GM10248 (cell line): ENCODE measurements around the gene MYOD1.

Experiments used
- CTCF ChIA-PET: fragments of 300-600 bp; sonication (Branson Sonifier 250); formaldehyde crosslinking; extraction: SDS; loops from one replicate; lab custom pipeline; 2021; ENCODE audit warnings: antibody characterized with exemption; lab: Yijun Ruan, JAX
- POLR2A ChIA-PET: fragments of 350-650 bp; sonication (Branson Sonifier 250); formaldehyde crosslinking; extraction: SDS; loops from one replicate; lab custom pipeline; 2020; ENCODE audit warnings: antibody characterized with exemption; lab: Yijun Ruan, JAX
- DNase-seq: peaks from one replicate; pipeline ENCODE4 v3.0.0; 2012; ENCODE audit errors: extremely low spot score
- CTCF ChIP-seq: IDR thresholded peaks from 2 replicates; pipeline ENCODE4 v1.5.1; 2012; ENCODE audit warnings: mild to moderate bottlenecking, low read depth; ENCODE audit errors: extremely low read depth, missing control alignments, control extremely low read depth

The MYOD1 gene

GRCh38 chr11:17700991-17701390 is 18.4 kb upstream of the MYOD1 start:
- ChIA-PET POLR2A (no interaction called here), CTCF (no interaction called here)
- DNase-seq: no peak
- TF ChIP-seq CTCF: no peak

GRCh38 chr11:17702876-17703275 is 16.5 kb upstream of the MYOD1 start:
- DNase-seq: no peak
- ChIA-PET CTCF (interaction anchor here (1.0 to 3.6 kb wide), 3 partner anchors 10 to 31 kb away, joined by 3 to 15 read pairs (median 5); no protein-coding TSS in a partner anchor), POLR2A (no interaction called here)
- no peak for TF ChIP-seq CTCF

GRCh38 chr11:17703951-17704350 is 15.4 kb upstream of the MYOD1 start:
- ChIA-PET CTCF (interaction anchor here (3.6 kb wide), 1 partner anchor 28 kb away, joined by 15 read pairs; no protein-coding TSS in a partner anchor), POLR2A (no interaction called here)
- TF ChIP-seq CTCF: no peak
- no peak for DNase-seq

- ChIA-PET POLR2A (no interaction called here), CTCF (interaction anchor here (1.0 to 2.1 kb wide), 2 partner anchors 20 to 23 kb away, joined by 3 to 8 read pairs; no protein-coding TSS in a partner anchor)
- DNase-seq: no peak
- TF ChIP-seq CTCF: no peak
Measured at GRCh38 chr11:17707830-17708229, 11.5 kb upstream of the MYOD1 start.

- no peak for DNase-seq
- ChIA-PET POLR2A (no interaction called here), CTCF (interaction anchor here (1.0 to 2.1 kb wide), 2 partner anchors 19 to 113 kb away, joined by 3 to 7 read pairs; no protein-coding TSS in a partner anchor)
- no peak for TF ChIP-seq CTCF
Measured at GRCh38 chr11:17711836-17712235, 7.5 kb upstream of the MYOD1 start.

- TF ChIP-seq CTCF: no peak
- POLR2A ChIA-PET: no interaction called here
- CTCF ChIA-PET: no interaction called here
- no peak for DNase-seq
Measured at GRCh38 chr11:17713851-17714250, 5.5 kb upstream of the MYOD1 start.

GRCh38 chr11:17714356-17714854 is 5.0 kb upstream of the MYOD1 start:
- CTCF ChIA-PET: no interaction called here
- POLR2A ChIA-PET: no interaction called here
- no peak for TF ChIP-seq CTCF
- no peak for DNase-seq
